ENCODE measurements around the gene LSM4.

LSM4 gene

GRCh38 chr19:18264137-18264854 is 58.6 kb downstream of the LSM4 start:
- Histone ChIP-seq H2BK5ac (ENCODE audit: low read length) (peak overlapping the region; percentile 75), H3K9ac (ENCODE audit: low read depth, low read length, poor library complexity) (no peak overlapping the region), H3K9me3 (replicated peaks in 1 of 2; ENCODE audit: control insufficient read depth in 2 of 2, insufficient read depth in 1 of 2, low read depth in 1 of 2, low read length in 2 of 2) (peaks cover 0 to 2% of the 10 kb centered on the region in 2 donors), H3K23ac (ENCODE audit: low read depth, low read length, poor library complexity) (peak overlapping the region; percentile 65), H4K8ac (ENCODE audit: low read depth, low read length) (no peak overlapping the region), H3K4ac (ENCODE audit: low read length) (no peak overlapping the region), H2BK120ac (ENCODE audit: low read depth, low read length) (no peak overlapping the region), H3K79me1 (ENCODE audit: low read depth, low read length) (peaks cover 4% of the 10 kb centered on the region), H3K4me3 (ENCODE audit: low read length in 2 of 2) (peak overlapping the region in 1 of 2 donors; percentile 49), H3K18ac (ENCODE audit: low read length) (no peak overlapping the region), H2BK15ac (ENCODE audit: low read length) (no peak overlapping the region), H3K4me2 (ENCODE audit: insufficient read depth, low read length, poor library complexity, severe bottlenecking) (no peak overlapping the region), H3K27ac (replicated peaks; ENCODE audit: low read length) (no peak overlapping the region), H2BK12ac (ENCODE audit: low read length) (no peak overlapping the region), H3K4me1 (ENCODE audit: control insufficient read depth in 2 of 2, insufficient read depth in 1 of 2, low read depth in 1 of 2, low read length in 2 of 2) (peaks cover 0 to 3% of the 10 kb centered on the region in 2 donors), H4K91ac (ENCODE audit: low read depth, low read length, poor library complexity) (no peak overlapping the region), H2AFZ (ENCODE audit: low read length) (no peak overlapping the region), H3K14ac (ENCODE audit: low read length) (peak overlapping the region; percentile 87), H2AK5ac (ENCODE audit: low read depth, low read length) (no peak overlapping the region), H3K36me3 (replicated peaks in 1 of 2; ENCODE audit: control insufficient read depth in 2 of 2, insufficient read depth in 2 of 2, low read length in 2 of 2) (peaks cover 20 to 37% of the 10 kb centered on the region in 2 donors), H3K27me3 (ENCODE audit: control insufficient read depth in 3 of 3, insufficient read depth in 3 of 3, low read depth in 1 of 3, low read length in 3 of 3) (peaks cover 0 to 3% (median 0%) of the 10 kb centered on the region in 3 experiments)
- no CpG with 5 or more reads among the region's 23 CpGs for WGBS, 2 donors (ENCODE audit: extremely low coverage in 2 of 2, insufficient read length in 2 of 2, insufficient replicate concordance in 1 of 2)
- DNase-seq (ENCODE audit: low spot score): no peak

DNA sequence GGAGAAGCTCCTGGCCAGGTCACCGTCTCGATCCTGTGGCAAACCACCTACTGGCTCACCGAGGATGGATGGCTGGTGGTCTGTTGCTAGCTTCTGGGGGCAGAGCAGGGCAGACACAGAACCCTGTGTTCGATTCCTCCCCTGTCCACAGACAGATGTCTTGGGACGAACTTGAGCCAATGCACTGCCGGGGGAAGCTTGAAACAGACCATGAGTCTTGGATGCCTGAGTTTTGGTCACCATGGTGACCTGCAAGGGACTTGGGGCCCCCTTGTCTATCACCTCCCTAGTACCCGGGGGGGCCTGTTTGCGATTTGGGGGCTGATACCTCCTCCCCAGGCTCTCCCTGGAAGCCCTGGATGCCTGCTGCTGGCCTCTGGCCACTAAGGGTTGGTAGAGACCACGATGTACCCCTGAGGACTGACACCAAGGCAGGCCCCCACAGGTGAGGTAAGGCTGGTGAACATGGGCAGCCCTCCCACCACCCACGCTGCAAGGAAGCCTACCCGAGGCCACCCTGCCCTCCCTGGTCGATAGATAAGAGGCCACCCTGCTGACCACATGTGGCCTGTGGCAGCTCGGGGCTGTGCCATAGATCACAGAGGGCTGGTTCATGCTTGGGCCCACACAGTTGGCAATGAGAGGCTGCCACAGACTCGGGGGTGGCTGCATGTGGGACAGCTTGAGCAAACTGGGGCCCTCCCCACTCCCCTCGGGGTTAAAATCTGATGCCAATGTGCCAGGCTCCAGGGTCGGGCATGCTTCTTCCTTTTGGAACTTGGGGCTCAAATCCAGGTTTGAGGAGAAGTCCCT is 59.3 kb downstream of the LSM4 start:
- Histone ChIP-seq H2AFZ (ENCODE audit: low read length) (no peak overlapping the region), H3K18ac (ENCODE audit: low read length) (no peak overlapping the region), H2BK120ac (ENCODE audit: low read depth, low read length) (no peak overlapping the region), H3K27ac (replicated peaks; ENCODE audit: low read length) (no peak overlapping the region), H4K8ac (ENCODE audit: low read depth, low read length) (no peak overlapping the region), H3K4me3 (ENCODE audit: low read length in 2 of 2) (no peak overlapping the region), H2BK12ac (ENCODE audit: low read length) (peak overlapping the region; percentile 33), H3K36me3 (replicated peaks in 1 of 2; ENCODE audit: control insufficient read depth in 2 of 2, insufficient read depth in 2 of 2, low read length in 2 of 2) (peaks cover 20 to 34% of the 10 kb centered on the region in 2 donors), H3K4me1 (ENCODE audit: control insufficient read depth in 2 of 2, insufficient read depth in 1 of 2, low read depth in 1 of 2, low read length in 2 of 2) (peaks cover 0 to 3% of the 10 kb centered on the region in 2 donors), H2BK15ac (ENCODE audit: low read length) (no peak overlapping the region), H3K4ac (ENCODE audit: low read length) (no peak overlapping the region), H3K9ac (ENCODE audit: low read depth, low read length, poor library complexity) (no peak overlapping the region), H3K23ac (ENCODE audit: low read depth, low read length, poor library complexity) (no peak overlapping the region), H3K14ac (ENCODE audit: low read length) (no peak overlapping the region), H3K9me3 (replicated peaks in 1 of 2; ENCODE audit: control insufficient read depth in 2 of 2, insufficient read depth in 1 of 2, low read depth in 1 of 2, low read length in 2 of 2) (peaks cover 0 to 2% of the 10 kb centered on the region in 2 donors), H3K4me2 (ENCODE audit: insufficient read depth, low read length, poor library complexity, severe bottlenecking) (no peak overlapping the region), H3K79me1 (ENCODE audit: low read depth, low read length) (peaks cover 4% of the 10 kb centered on the region), H3K27me3 (ENCODE audit: control insufficient read depth in 3 of 3, insufficient read depth in 3 of 3, low read depth in 1 of 3, low read length in 3 of 3) (peaks cover 0 to 3% (median 0%) of the 10 kb centered on the region in 3 experiments), H2AK5ac (ENCODE audit: low read depth, low read length) (no peak overlapping the region), H2BK5ac (ENCODE audit: low read length) (no peak overlapping the region), H4K91ac (ENCODE audit: low read depth, low read length, poor library complexity) (no peak overlapping the region)
- no CpG with 5 or more reads among the region's 16 CpGs for WGBS, 2 donors (ENCODE audit: extremely low coverage in 2 of 2, insufficient read length in 2 of 2, insufficient replicate concordance in 1 of 2)
- DNase-seq (ENCODE audit: low spot score): no peak

DNA sequence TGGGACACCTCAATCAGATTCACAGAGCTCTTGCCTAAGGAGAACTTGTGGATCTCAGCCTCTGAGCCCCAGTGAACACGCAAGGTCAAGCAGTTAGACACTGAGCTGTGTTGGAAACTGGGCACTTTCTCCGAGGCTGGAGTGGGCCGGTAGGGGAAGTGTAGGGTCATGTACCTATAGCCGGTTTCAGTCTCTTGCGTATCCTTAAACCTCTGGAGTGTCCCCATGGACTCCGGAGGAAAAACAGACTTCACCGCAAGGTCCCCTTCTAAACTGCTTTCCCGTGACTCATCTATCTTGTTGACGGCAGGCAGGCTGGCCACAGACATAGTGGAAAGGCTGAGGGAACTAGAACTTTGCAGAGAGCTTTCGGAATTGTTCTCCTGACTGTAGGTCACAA is 60.0 kb downstream of the LSM4 start:
- Histone ChIP-seq H4K8ac (ENCODE audit: low read depth, low read length) (no peak overlapping the region), H2BK12ac (ENCODE audit: low read length) (no peak overlapping the region), H2BK5ac (ENCODE audit: low read length) (no peak overlapping the region), H4K91ac (ENCODE audit: low read depth, low read length, poor library complexity) (no peak overlapping the region), H3K79me1 (ENCODE audit: low read depth, low read length) (peaks cover 4% of the 10 kb centered on the region), H3K18ac (ENCODE audit: low read length) (no peak overlapping the region), H2AK5ac (ENCODE audit: low read depth, low read length) (no peak overlapping the region), H3K36me3 (replicated peaks in 1 of 2; ENCODE audit: control insufficient read depth in 2 of 2, insufficient read depth in 2 of 2, low read length in 2 of 2) (peaks cover 20 to 34% of the 10 kb centered on the region in 2 donors), H3K4ac (ENCODE audit: low read length) (no peak overlapping the region), H3K4me2 (ENCODE audit: insufficient read depth, low read length, poor library complexity, severe bottlenecking) (no peak overlapping the region), H2BK15ac (ENCODE audit: low read length) (no peak overlapping the region), H3K9me3 (replicated peaks in 1 of 2; ENCODE audit: control insufficient read depth in 2 of 2, insufficient read depth in 1 of 2, low read depth in 1 of 2, low read length in 2 of 2) (peaks cover 0 to 2% of the 10 kb centered on the region in 2 donors), H2BK120ac (ENCODE audit: low read depth, low read length) (no peak overlapping the region), H3K4me1 (ENCODE audit: control insufficient read depth in 2 of 2, insufficient read depth in 1 of 2, low read depth in 1 of 2, low read length in 2 of 2) (peaks cover 0 to 3% of the 10 kb centered on the region in 2 donors), H3K27me3 (ENCODE audit: control insufficient read depth in 3 of 3, insufficient read depth in 3 of 3, low read depth in 1 of 3, low read length in 3 of 3) (peaks cover 0 to 3% (median 0%) of the 10 kb centered on the region in 3 experiments), H3K23ac (ENCODE audit: low read depth, low read length, poor library complexity) (no peak overlapping the region), H3K14ac (ENCODE audit: low read length) (no peak overlapping the region), H3K27ac (replicated peaks; ENCODE audit: low read length) (no peak overlapping the region), H3K4me3 (ENCODE audit: low read length in 2 of 2) (no peak overlapping the region), H2AFZ (ENCODE audit: low read length) (no peak overlapping the region), H3K9ac (ENCODE audit: low read depth, low read length, poor library complexity) (no peak overlapping the region)
- no CpG with 5 or more reads among the region's 10 CpGs for WGBS, 2 donors (ENCODE audit: extremely low coverage in 2 of 2, insufficient read length in 2 of 2, insufficient replicate concordance in 1 of 2)
- no peak for DNase-seq (ENCODE audit: low spot score)

DNA sequence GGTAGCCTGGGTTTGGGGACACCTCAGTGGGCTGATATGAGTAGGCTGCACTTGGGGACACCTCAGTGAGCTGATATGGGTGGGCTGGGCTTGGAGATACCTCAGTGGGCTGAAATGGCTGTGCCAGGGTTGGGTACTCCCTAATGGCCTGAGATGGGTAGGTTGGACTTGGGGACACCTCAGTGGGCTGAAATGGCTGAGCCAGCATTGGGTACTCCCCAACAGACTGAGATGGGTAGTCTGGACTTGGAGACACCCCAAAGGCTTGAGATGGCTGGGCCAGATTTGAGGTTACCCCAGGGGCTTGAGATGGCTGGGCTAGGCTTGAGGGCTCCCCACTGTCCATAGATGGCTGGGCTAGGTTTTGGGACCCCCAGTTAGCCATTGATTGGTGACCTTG is 60.7 kb downstream of the LSM4 start:
- DNase-seq (ENCODE audit: low spot score): no peak

More for the DNA sequence above, 60.7 kb downstream of the LSM4 start:
- Histone ChIP-seq H2AK5ac (ENCODE audit: low read depth, low read length) (no peak overlapping the region), H2AFZ (ENCODE audit: low read length) (no peak overlapping the region), H3K4me3 (ENCODE audit: low read length in 2 of 2) (no peak overlapping the region), H3K27me3 (ENCODE audit: control insufficient read depth in 3 of 3, insufficient read depth in 3 of 3, low read depth in 1 of 3, low read length in 3 of 3) (peaks cover 0 to 3% (median 0%) of the 10 kb centered on the region in 3 experiments), H3K18ac (ENCODE audit: low read length) (no peak overlapping the region), H3K79me1 (ENCODE audit: low read depth, low read length) (peaks cover 4% of the 10 kb centered on the region), H3K36me3 (replicated peaks in 1 of 2; ENCODE audit: control insufficient read depth in 2 of 2, insufficient read depth in 2 of 2, low read length in 2 of 2) (peaks cover 17 to 30% of the 10 kb centered on the region in 2 donors), H2BK12ac (ENCODE audit: low read length) (no peak overlapping the region), H3K14ac (ENCODE audit: low read length) (no peak overlapping the region), H3K4ac (ENCODE audit: low read length) (no peak overlapping the region), H4K91ac (ENCODE audit: low read depth, low read length, poor library complexity) (no peak overlapping the region), H2BK120ac (ENCODE audit: low read depth, low read length) (no peak overlapping the region), H4K8ac (ENCODE audit: low read depth, low read length) (no peak overlapping the region), H3K4me1 (ENCODE audit: control insufficient read depth in 2 of 2, insufficient read depth in 1 of 2, low read depth in 1 of 2, low read length in 2 of 2) (peaks cover 0 to 3% of the 10 kb centered on the region in 2 donors), H3K9me3 (replicated peaks in 1 of 2; ENCODE audit: control insufficient read depth in 2 of 2, insufficient read depth in 1 of 2, low read depth in 1 of 2, low read length in 2 of 2) (peaks cover 0 to 2% of the 10 kb centered on the region in 2 donors), H2BK15ac (ENCODE audit: low read length) (no peak overlapping the region), H3K4me2 (ENCODE audit: insufficient read depth, low read length, poor library complexity, severe bottlenecking) (no peak overlapping the region), H3K9ac (ENCODE audit: low read depth, low read length, poor library complexity) (no peak overlapping the region), H3K27ac (replicated peaks; ENCODE audit: low read length) (no peak overlapping the region), H2BK5ac (ENCODE audit: low read length) (peak overlapping the region; percentile 3), H3K23ac (ENCODE audit: low read depth, low read length, poor library complexity) (no peak overlapping the region)
